Measurements from ENCODE around the gene FGGY.

The FGGY gene

GRCh38 chr1:59415881-59416280 is 119.0 kb downstream of the FGGY start:
- no peaks in the 10 kb centered on the region for H3K36me3 Mint-ChIP-seq (ENCODE audit: insufficient read depth)
- H3K27me3 Mint-ChIP-seq, result no peaks in the 10 kb centered on the region
- no peak for ATAC-seq (replicated peaks)
- no peak overlapping the region for H3K27ac Mint-ChIP-seq
- no peak for DNase-seq
- no peak overlapping the region for H3K4me3 Mint-ChIP-seq
- peaks cover 4 to 6% of the 10 kb centered on the region in 2 donors for H3K4me1 Mint-ChIP-seq (ENCODE audit: low read depth in 2 of 2)
- no peaks in the 10 kb centered on the region for H3K9me3 Mint-ChIP-seq

GRCh38 chr1:59417406-59417805 is 120.5 kb downstream of the FGGY start:
- H3K36me3 Mint-ChIP-seq (ENCODE audit: insufficient read depth), result no peaks in the 10 kb centered on the region
- no peak overlapping the region for H3K27ac Mint-ChIP-seq
- H3K4me1 Mint-ChIP-seq (ENCODE audit: low read depth in 2 of 2), result peaks cover 4 to 6% of the 10 kb centered on the region in 2 donors
- H3K27me3 Mint-ChIP-seq, result no peaks in the 10 kb centered on the region
- no peak overlapping the region for H3K4me3 Mint-ChIP-seq
- no peak for DNase-seq
- no peaks in the 10 kb centered on the region for H3K9me3 Mint-ChIP-seq
- no peak for ATAC-seq (replicated peaks)

GRCh38 chr1:59418363-59419144 is 121.7 kb downstream of the FGGY start:
- DNase-seq (no peak), ATAC-seq (replicated peaks) (no peak)
- H3K9me3 Mint-ChIP-seq, result no peaks in the 10 kb centered on the region
- H3K4me1 Mint-ChIP-seq (ENCODE audit: low read depth in 2 of 2), result peaks cover 4 to 6% of the 10 kb centered on the region in 2 donors
- H3K36me3 Mint-ChIP-seq (ENCODE audit: insufficient read depth), result no peaks in the 10 kb centered on the region
- no peak overlapping the region for H3K4me3 Mint-ChIP-seq
- H3K27ac Mint-ChIP-seq, result no peak overlapping the region
- no peaks in the 10 kb centered on the region for H3K27me3 Mint-ChIP-seq

DNA sequence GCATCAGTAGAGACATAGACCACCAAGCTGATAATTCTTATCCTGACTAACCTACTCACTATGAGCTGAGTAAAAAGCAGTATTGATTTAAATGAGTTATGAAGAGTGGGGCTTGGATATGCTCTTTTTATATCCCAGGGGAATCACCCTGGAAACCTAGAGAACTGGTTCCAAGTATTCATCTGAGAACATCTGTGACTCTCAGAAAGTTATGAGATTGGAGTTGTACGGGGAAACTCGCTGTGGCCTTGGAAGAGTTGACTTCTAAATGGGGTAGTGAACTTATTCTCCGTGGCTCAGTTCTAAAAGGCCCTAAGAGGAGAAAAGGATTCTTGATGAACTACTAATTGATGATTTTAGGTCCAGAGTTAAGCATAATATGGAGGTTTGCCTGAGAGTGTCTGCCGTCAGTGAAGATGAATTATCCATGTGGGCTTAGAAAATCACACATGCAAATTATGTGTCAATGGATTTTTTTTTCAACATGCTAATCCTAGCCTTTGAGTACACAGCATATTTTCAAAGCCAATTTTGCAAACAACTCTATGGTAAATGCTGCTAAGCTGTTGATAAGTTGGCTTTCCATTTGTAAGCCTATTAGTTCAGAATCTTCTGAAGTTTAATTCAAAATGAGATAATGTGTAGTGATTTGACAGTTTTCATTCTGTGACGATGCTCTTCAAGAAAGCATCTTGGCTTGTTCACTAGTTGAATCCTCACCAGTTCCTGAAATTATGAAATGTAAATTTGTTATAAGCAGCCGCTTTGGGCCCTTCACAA is 122.7 kb downstream of the FGGY start:
- Mint-ChIP-seq H3K9me3 (no peaks in the 10 kb centered on the region), H3K36me3 (ENCODE audit: insufficient read depth) (no peaks in the 10 kb centered on the region), H3K27ac (no peak overlapping the region), H3K27me3 (no peaks in the 10 kb centered on the region), H3K4me1 (ENCODE audit: low read depth in 2 of 2) (peaks cover 4 to 6% of the 10 kb centered on the region in 2 donors), H3K4me3 (no peak overlapping the region)
- no peak for DNase-seq
- ATAC-seq (replicated peaks), result no peak

GRCh38 chr1:59421232-59421920 is 124.5 kb downstream of the FGGY start:
- no peaks in the 10 kb centered on the region for H3K27me3 Mint-ChIP-seq
- no peak overlapping the region for H3K27ac Mint-ChIP-seq
- DNase-seq, result no peak
- H3K36me3 Mint-ChIP-seq (ENCODE audit: insufficient read depth), result no peaks in the 10 kb centered on the region
- ATAC-seq (replicated peaks), result no peak
- no peak overlapping the region for H3K4me3 Mint-ChIP-seq
- H3K9me3 Mint-ChIP-seq, result no peaks in the 10 kb centered on the region
- peaks cover 4 to 6% of the 10 kb centered on the region in 2 donors for H3K4me1 Mint-ChIP-seq (ENCODE audit: low read depth in 2 of 2)

GRCh38 chr1:59422921-59423575 is 126.2 kb downstream of the FGGY start:
- Mint-ChIP-seq H3K4me3 (no peak overlapping the region), H3K4me1 (ENCODE audit: low read depth in 2 of 2) (peaks cover 2 to 4% of the 10 kb centered on the region in 2 donors), H3K9me3 (no peaks in the 10 kb centered on the region), H3K27me3 (no peaks in the 10 kb centered on the region), H3K27ac (peak overlapping the region in 1 of 2 donors; percentile 9), H3K36me3 (ENCODE audit: insufficient read depth) (no peaks in the 10 kb centered on the region)
- DNase-seq, result no peak
- no peak for ATAC-seq (replicated peaks)

GRCh38 chr1:59427155-59427554 is 130.3 kb downstream of the FGGY start:
- no peaks in the 10 kb centered on the region for H3K27me3 Mint-ChIP-seq
- H3K4me1 Mint-ChIP-seq (ENCODE audit: low read depth in 2 of 2), result no peaks in the 10 kb centered on the region
- H3K4me3 Mint-ChIP-seq, result no peak overlapping the region
- H3K36me3 Mint-ChIP-seq (ENCODE audit: insufficient read depth), result no peaks in the 10 kb centered on the region
- no peak for ATAC-seq (replicated peaks)
- DNase-seq, result no peak
- H3K9me3 Mint-ChIP-seq, result no peaks in the 10 kb centered on the region
- no peak overlapping the region for H3K27ac Mint-ChIP-seq

- H3K9me3 Mint-ChIP-seq, result no peaks in the 10 kb centered on the region
- ATAC-seq (replicated peaks) (no peak), DNase-seq (no peak)
- H3K4me3 Mint-ChIP-seq, result no peak overlapping the region
- H3K36me3 Mint-ChIP-seq (ENCODE audit: insufficient read depth), result no peaks in the 10 kb centered on the region
- no peaks in the 10 kb centered on the region for H3K4me1 Mint-ChIP-seq (ENCODE audit: low read depth in 2 of 2)
- H3K27me3 Mint-ChIP-seq, result no peaks in the 10 kb centered on the region
- no peak overlapping the region for H3K27ac Mint-ChIP-seq
These were observed 130.9 kb downstream of the FGGY start for GRCh38 chr1:59427784-59428183.

DNA sequence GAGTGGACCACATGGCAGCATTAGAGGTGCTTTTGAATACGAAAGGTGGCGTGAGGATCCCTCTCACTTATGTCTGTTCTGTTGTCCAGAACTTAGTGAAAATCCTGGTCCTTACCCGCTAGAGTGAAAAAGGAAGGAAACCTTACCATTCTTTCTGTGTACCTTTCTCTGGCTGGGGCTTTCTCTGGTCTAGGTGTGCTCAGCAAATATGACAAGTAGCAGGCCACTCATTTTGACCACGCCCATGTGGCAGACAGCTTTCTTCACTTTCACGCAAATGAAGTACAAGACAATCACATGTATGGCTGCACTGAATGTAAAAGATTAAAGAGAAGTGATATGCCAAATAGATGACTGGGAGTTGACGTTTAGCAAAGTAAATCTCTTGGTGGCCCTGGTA is 131.9 kb downstream of the FGGY start:
- ATAC-seq (replicated peaks) (no peak), DNase-seq (no peak)
- Mint-ChIP-seq H3K27me3 (no peaks in the 10 kb centered on the region), H3K9me3 (no peaks in the 10 kb centered on the region), H3K4me1 (ENCODE audit: low read depth in 2 of 2) (no peaks in the 10 kb centered on the region), H3K27ac (no peak overlapping the region), H3K4me3 (no peak overlapping the region), H3K36me3 (ENCODE audit: insufficient read depth) (no peaks in the 10 kb centered on the region)

- no peaks in the 10 kb centered on the region for H3K4me1 Mint-ChIP-seq (ENCODE audit: low read depth in 2 of 2)
- DNase-seq (no peak), ATAC-seq (replicated peaks) (no peak)
- no peaks in the 10 kb centered on the region for H3K36me3 Mint-ChIP-seq (ENCODE audit: insufficient read depth)
- no peaks in the 10 kb centered on the region for H3K9me3 Mint-ChIP-seq
- no peaks in the 10 kb centered on the region for H3K27me3 Mint-ChIP-seq
- H3K4me3 Mint-ChIP-seq, result no peak overlapping the region
- no peak overlapping the region for H3K27ac Mint-ChIP-seq
These were observed 132.8 kb downstream of the FGGY start for GRCh38 chr1:59429656-59430055.

DNA sequence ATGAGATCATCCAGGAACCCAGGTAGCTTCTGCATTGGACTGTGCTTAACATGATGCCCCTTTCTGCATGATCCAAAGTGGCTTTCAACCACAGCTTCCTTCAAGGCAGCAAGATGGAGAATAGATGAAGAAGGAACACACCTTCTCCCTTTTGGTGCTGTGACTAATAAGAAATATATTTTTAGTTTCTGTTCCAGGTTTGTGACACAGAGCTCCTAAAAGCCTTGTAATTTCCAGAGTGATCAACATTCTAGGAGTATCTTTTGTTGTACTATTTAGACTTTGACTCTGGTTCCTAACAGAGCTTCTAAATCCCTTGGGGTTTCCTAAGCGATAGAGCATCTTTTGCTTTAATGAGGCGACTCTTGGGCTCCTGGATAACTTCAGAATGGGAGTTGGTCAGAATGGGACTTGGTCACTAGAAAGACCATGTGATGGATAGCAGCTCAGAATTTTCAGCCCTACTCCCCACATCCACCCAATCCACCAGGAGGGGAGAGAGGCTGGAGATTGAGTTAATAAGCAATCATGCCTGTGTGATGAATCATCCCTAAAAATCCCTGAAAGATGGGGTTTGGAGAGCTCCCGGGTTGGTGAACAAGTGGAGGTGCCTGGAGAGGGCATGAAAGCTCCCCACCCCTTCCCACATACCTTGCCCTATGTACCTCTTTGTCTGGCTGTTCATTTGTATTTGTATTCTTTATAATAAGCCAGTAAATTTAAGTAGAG is 134.8 kb downstream of the FGGY start:
- Mint-ChIP-seq H3K27ac (no peak overlapping the region), H3K27me3 (no peaks in the 10 kb centered on the region), H3K4me1 (ENCODE audit: low read depth in 2 of 2) (no peaks in the 10 kb centered on the region), H3K9me3 (no peaks in the 10 kb centered on the region), H3K36me3 (ENCODE audit: insufficient read depth) (no peaks in the 10 kb centered on the region), H3K4me3 (no peak overlapping the region)
- no peak for ATAC-seq (replicated peaks)
- no peak for DNase-seq

DNA sequence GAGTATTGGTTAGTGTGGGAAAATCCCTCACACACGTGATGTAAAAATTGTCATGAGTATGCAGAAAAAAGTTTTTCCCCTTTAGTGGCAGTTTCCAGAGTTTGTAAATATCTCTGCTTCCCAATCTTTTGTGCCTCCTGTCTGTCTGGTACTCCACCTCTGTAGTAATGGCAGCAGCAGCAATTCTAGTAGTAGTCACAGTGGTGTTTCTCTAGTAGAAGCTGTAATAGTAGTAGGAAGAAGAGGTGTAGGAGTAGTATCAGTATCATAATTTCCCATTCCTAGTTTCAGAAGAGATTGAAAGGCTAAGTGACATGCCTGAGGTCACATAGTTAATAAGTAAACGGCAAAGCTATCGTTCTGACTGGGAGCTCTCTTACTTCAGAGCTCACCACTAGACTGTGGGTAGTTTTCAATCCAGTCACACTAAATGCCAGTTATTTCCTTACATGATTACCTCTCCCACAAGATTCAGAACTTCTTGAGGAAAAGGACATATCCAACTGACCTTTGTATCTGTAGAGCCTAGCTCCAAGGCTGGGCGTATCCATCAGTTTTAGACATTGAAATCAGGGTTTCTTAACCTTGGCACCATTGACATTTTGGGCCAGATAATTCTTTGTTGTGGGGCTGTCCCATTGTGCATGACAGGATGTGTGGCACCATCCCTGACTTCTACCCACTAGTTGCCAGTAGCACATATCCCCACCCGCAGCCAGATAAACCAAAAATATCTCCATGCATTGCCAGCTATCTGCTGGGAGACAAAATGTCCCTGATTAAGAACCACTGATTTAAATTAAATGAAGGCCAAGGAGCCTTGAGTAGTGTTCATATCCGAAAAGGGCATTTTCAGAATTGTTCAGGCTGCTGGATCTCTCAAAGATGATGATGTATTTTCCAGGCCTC is 135.9 kb downstream of the FGGY start:
- Mint-ChIP-seq H3K36me3 (ENCODE audit: insufficient read depth) (no peaks in the 10 kb centered on the region), H3K27ac (no peak overlapping the region), H3K4me3 (no peak overlapping the region), H3K4me1 (ENCODE audit: low read depth in 2 of 2) (peaks cover 0 to 2% of the 10 kb centered on the region in 2 donors), H3K9me3 (no peaks in the 10 kb centered on the region), H3K27me3 (no peaks in the 10 kb centered on the region)
- DNase-seq (no peak), ATAC-seq (replicated peaks) (no peak)
